GM18508 (cell line): ENCODE measurements around the gene RXRA.

Experiments used
- ATAC-seq: cut with Tn5 transposase; IDR thresholded peaks from one replicate; pipeline ENCODE4 v1.9.1; 2021; ENCODE audit warnings: moderate number of reproducible peaks; ENCODE audit not compliant: insufficient read depth, unreplicated experiment

The RXRA gene

DNA sequence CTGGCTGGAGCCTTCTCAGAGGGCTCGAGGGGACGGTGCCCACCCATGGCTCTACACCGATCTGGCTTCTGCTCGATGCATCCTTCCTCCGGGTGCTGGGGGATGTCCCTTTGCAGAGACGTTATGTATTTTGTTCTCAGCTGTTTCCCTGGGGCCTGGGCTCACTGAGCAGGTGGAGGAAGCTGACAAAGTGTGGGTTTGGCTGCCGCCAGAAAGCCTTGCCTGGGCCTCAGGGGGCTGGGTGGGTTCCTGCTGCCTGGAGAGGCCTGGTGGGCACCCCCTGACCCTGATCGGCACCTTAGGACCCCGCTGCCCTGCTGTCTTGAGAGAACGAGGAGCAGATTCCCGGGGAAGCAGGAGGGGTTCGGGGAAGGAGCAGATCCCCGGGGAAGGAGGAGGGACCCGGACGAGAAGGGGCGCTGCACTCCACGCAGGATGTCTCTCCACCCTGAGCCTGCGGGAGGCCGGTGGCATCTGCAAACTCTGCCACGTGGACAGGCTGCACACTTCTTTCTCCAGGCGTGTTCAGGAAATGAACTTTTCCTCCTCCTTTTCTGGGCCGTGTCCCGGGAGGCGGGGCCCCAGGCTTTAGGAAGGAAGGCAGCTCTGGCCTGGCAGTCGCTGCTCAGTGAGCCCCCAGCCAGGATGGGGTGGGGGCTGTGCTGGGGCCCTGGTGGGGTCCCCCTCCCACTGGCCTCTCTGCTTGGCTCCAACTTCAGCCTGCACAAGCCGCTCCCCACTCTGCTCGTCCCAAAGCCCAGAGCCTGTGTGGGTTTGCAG, 148.9 kb downstream of the RXRA start:
- no peak for ATAC-seq

DNA sequence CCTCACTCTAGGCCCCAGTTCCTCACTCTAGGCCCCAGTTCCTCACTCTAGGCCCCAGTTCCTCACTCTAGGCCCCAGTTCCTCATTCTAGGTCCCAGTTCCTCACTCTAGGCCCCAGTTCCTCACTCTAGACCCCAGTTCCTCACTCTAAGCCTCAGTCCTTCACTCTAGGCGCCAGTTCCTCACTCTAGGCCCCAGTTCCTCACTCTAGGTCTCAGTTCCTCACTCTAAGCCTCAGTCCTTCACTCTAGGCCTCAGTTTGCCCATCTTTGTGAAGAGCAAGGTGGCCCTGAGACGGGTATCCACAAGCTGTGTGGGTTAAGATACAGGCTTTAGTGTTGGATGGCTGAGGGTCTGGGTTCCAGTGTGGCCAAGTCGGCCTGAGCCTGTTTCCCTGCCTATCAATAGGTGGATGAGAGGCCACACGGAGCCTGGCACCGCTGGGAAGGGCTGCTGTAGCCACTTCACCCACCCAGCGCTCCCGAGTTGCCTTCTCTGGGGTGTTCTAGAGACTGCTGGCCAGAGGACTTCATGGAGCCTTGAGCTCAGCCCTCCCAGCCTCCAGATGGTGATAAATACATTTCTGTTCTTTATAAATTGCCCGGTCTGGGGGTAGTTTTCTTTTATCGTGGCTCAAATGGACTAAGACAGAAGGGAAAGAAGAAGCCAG, 150.2 kb downstream of the RXRA start:
- ATAC-seq: no peak

DNA sequence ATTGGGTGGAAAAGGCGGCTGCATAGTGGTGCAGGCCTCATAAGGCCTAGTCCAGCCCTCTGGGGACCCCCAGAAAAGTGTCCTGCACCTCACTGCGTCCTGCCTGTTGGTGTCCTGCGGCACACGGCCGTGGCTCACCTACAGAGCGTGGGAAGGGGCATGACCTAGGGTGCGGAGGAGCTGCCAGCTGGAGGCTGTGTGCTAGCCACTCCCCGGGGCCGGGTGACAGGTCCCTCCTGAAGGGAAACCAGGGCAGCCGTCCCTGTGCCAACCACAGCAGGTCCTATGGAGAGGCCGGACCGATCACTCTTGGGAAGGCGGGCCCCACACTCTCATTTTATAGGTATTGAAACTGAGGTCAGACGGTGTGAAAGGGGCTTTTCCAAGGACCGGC, 150.7 kb downstream of the RXRA start:
- no peak for ATAC-seq

GRCh38 chr9:134477342-134477925, 151.2 kb downstream of the RXRA start:
- ATAC-seq: no peak

- no peak for ATAC-seq
Observed at GRCh38 chr9:134477927-134478326, 151.7 kb downstream of the RXRA start.

GRCh38 chr9:134481762-134482161, 155.5 kb downstream of the RXRA start:
- ATAC-seq: no peak

DNA sequence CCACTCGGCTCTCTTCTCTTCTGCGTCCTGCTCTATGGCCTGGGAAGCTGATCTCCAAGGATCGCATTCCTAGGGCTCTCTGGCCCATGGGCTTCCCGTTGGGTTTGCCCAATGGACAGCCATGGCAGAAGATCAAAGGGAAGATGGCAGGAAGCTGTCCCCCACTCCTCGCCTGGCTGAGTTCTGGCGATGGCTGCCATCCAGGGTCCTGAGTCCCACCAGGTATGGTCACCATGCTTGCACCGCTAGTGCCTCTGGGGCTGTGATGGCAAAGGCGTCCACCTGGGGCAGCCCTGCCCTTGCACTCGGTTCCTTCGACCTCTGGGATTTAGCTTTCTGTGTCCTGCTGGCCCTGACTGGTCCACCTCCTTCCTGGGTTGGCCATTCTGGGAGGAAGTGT, 156.0 kb downstream of the RXRA start:
- ATAC-seq: no peak

GRCh38 chr9:134483361-134484184, 157.3 kb downstream of the RXRA start:
- no peak for ATAC-seq

DNA sequence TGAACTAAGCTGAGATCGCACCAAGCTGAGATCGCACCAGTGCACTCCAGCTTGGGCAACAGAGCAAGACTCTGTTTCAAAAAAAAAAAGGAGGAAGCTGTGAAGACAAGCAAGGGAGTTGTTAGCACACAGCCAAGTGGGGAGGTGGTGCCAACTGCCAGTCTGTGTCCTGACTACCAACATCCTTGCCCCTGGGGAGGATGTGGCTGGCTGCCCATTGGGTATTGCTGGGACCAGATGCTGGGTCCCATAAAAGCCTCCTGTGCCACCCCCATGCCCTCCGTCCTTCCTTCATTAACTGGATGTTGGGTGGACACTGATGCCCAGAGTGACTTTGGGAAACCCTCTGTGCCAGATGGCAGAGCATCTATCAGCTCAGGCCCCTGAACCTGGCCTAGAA, 158.2 kb downstream of the RXRA start:
- ATAC-seq: no peak

GRCh38 chr9:134485653-134486052, 159.4 kb downstream of the RXRA start:
- no peak for ATAC-seq

GRCh38 chr9:134486143-134486591, 159.9 kb downstream of the RXRA start:
- ATAC-seq: no peak

GRCh38 chr9:134486596-134486995, 160.3 kb downstream of the RXRA start:
- no peak for ATAC-seq
